RWPE2 (cell line): ENCODE data around the gene EPN2.
"Not testable (repeated sequence)": the region's sequence is repeated elsewhere in the genome, so short reads cannot be mapped to it uniquely, and the experiment has no call there.

Experiments
- ATAC-seq: fragments of 200-7000 bp; cut with Tn5 transposase; 3 replicates; pipeline ENCODE4 v1.9.1; 2021; ENCODE audit warnings: low read depth
- DNase-seq: peaks from one replicate; pipeline ENCODE4 v3.0.0-alpha.2; 2020; ENCODE audit warnings: low spot score
- H3K27ac ChIP-seq: fragments of 450-650 bp; 2 replicates; pipeline ENCODE4 v1.5.1; 2017; ENCODE audit warnings: mild to moderate bottlenecking; ENCODE audit not compliant: poor library complexity, severe bottlenecking
- H3K27me3 ChIP-seq: fragments of 250-450 bp; sonication (Bioruptor Pico); 2 replicates; pipeline ENCODE4 v1.5.1; 2021; ENCODE audit warnings: mild to moderate bottlenecking, moderate library complexity; ENCODE audit not compliant: insufficient read depth, poor library complexity, severe bottlenecking
- H3K36me3 ChIP-seq: fragments of 250-450 bp; sonication (Bioruptor Pico); 2 replicates; pipeline ENCODE4 v1.5.1; 2020; ENCODE audit warnings: low read depth, mild to moderate bottlenecking, moderate library complexity
- H3K4me1 ChIP-seq: fragments of 250-450 bp; sonication (Bioruptor Pico); 2 replicates; pipeline ENCODE4 v1.5.1; 2021; ENCODE audit warnings: mild to moderate bottlenecking, moderate library complexity; ENCODE audit not compliant: insufficient read depth, poor library complexity, severe bottlenecking
- H3K4me3 ChIP-seq: fragments of 250-450 bp; sonication (Bioruptor Pico); 2 replicates; pipeline ENCODE4 v1.5.1; 2021; ENCODE audit warnings: mild to moderate bottlenecking, moderate library complexity; ENCODE audit not compliant: severe bottlenecking
- H3K9me3 ChIP-seq: fragments of 250-450 bp; sonication (Bioruptor Pico); 2 replicates; pipeline ENCODE4 v1.5.1; 2021; ENCODE audit warnings: mild to moderate bottlenecking, moderate library complexity; ENCODE audit not compliant: severe bottlenecking
- TF ChIP-seq, protein P1 (sequence below): fragments of 450-650 bp; IDR thresholded peaks from one replicate; pipeline ENCODE4 v1.5.1; 2017; ENCODE audit warnings: mild to moderate bottlenecking, moderate library complexity; ENCODE audit not compliant: poor library complexity, severe bottlenecking

EPN2 gene

DNA sequence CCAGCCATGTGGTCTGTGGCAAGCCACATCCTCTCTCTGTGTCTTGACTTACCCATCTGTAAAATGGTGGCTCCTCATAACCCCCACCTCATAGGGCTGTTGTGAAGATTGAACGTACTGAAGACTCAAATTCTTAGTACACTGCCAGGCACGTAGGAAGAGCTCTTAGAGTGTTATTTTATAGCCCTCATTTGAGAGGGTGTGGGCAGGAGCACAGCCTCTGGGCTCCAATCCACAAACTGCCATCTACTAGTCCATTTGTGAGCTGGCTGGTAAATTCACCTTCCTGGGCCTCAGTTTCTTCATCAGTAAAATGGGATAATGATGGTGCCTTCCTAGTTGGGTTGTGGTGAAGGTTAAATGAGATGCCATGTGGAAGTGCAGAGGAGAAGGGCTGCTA lies 18.3 kb upstream of the EPN2 start:
- H3K9me3 ChIP-seq, ATAC-seq, DNase-seq, H3K27ac ChIP-seq, H3K27me3 ChIP-seq, H3K4me1 ChIP-seq, H3K36me3 ChIP-seq, H3K4me3 ChIP-seq: not testable (repeated sequence)

DNA sequence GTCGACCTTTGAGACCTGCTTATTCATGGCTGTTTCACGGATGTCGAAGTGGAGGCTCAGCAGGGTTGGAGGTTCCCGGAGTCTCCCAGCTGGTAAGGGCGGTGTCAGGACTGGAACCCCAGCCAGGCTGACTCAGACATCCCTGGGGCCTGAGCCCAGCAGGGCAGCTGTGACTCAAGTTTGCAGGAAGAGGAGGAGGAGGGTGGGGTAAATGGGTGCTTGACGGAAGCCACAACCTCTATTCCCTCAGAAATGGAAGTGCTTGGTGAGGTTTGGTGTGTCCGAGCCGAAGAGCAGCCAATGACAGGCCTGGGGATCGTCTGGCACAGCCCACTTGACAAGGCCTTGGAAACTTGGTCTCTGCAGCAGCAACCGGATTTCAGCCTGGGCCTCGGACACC lies 17.8 kb upstream of the EPN2 start:
- H3K4me3 ChIP-seq, H3K4me1 ChIP-seq, H3K36me3 ChIP-seq, H3K27me3 ChIP-seq, H3K27ac ChIP-seq, H3K9me3 ChIP-seq, DNase-seq: not testable (repeated sequence)
- ATAC-seq: peak; percentile 67

DNA sequence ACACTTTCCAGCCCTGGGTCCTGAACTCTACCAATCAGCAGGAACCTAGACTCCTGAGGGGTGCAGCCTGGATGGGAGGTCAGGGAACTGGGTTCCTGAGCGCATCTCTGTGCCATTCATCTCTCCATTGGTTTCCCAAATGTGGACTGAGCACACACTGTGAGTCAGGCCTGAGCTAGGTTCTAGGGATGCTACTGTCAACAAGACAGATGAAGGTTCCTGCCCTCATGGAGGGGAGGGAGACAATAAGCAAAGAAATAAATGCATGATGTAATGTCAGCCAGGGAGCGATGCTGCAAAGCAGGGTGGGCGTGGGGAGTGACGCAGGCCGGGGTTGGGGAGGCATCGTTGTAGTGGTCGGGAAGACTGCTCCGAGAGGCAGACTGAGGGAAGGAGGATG lies 17.0 kb upstream of the EPN2 start:
- H3K36me3 ChIP-seq, DNase-seq, H3K27ac ChIP-seq, H3K4me3 ChIP-seq, H3K9me3 ChIP-seq, ATAC-seq, H3K27me3 ChIP-seq, H3K4me1 ChIP-seq: not testable (repeated sequence)

DNA sequence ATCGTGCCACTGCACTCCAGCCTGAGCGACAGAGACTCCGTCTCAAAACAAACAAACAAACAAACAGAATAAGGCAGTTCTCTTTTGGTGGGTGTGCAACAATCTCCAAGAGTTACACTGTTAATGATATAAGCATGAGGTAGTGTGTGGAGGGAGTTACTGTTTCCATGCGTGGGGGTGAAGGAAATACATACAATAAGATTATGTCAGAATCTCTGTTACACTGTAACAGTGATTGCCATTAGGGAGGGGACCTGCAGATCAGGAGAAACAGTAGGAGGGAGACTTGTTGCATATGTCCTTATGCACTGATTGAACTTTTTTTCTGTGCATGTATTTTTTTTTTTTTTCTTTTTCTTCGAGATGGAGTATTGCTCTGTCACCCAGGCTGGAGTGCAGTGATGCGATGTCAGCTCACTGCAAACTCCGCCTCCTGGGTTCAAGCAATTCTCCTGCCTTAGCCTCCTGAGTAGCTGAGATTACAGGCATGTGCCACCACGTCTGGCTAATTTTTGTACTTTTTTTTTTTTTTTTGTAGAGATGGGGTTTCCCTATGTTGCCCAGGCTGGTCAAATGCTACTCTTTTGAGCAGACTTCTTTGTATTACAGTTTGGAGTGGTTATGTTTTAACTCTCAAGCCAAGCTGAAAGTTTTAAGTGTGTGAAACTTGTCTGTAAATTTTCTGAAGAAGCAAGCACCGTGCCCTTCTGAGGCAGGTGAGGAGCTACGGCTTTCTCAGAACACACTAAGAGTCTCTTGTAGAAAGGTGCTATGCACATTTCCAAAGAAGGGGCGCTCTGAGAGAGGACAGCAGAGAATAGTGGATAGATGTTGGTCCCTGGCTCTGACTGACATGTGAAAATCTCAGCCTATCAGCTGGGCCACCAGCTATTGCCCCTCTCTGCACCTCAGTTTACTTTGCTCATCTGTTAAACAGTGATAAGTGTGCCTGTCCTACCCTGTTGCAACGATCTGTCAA lies 10.3 kb upstream of the EPN2 start:
- H3K27me3 ChIP-seq, H3K9me3 ChIP-seq, H3K27ac ChIP-seq, H3K4me1 ChIP-seq, H3K36me3 ChIP-seq, ATAC-seq, DNase-seq, H3K4me3 ChIP-seq: not testable (repeated sequence)

DNA sequence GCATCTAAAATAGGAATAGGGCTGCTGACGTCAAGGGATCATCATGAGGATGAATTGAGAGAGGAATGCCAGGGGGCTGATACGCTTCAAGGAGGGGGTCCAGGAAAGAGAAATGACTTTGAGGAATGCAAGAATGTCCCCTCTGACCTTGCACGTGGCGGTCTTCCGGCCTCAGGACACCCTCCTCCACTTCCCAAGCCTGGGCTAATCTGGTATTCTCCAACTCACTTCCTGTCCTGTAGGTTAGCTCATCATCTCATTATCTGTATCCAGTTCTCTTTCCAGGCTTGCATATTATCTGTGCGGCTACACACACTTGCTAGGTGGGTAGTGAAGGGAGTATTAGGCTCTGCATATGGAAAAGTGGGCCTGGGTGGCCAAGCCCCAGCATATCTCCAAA lies 2.5 kb upstream of the EPN2 start:
- not testable (repeated sequence) for ATAC-seq, H3K9me3 ChIP-seq, H3K27me3 ChIP-seq, DNase-seq, H3K4me1 ChIP-seq, H3K36me3 ChIP-seq, H3K4me3 ChIP-seq, H3K27ac ChIP-seq

DNA sequence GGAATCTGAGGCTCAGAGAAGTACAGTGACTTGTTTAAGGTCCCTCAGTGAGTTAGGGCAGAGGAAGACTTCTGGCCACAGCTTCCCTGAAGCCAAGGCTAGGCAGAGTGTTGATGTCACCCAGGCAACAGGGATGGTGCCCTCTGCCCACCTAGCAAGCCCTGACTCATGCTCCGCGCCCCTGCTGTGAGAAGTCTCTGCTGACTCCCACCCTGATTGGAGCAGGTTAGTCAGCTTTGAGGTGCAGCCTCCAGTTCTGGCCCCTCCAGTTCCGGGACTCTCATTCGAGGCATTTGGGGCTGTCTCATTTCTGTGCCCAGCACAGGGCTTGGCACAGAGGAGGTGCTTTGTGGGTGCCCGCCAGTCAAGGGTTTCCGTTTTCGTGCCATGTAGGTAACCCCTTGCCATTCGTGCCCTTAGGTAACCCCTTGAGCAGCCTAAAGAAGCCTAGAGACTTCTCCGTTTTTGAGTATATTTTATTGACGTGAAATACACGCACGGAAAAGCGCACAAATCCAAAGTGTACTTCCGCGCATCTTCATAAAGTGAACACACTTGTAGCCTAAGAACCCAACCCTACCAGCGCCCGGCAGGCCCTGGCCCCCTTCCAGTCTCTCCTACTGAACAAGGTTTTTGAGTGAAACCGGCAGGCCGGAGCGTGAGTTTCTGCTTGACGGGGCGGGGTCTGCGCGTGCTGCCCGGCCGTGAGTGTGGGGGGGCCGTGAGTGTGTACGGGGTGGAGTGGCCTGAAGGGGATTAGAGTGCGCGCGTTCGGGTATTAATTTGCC lies 621 bp upstream of the EPN2 start:
- peaks cover 17% of the 10 kb centered on the region for H3K36me3 ChIP-seq
- peak overlapping the region; percentile 59 for H3K27ac ChIP-seq
- H3K4me3 ChIP-seq, H3K9me3 ChIP-seq, H3K4me1 ChIP-seq, H3K27me3 ChIP-seq, DNase-seq: not testable (repeated sequence)
- ATAC-seq: peak; percentile 66

DNA sequence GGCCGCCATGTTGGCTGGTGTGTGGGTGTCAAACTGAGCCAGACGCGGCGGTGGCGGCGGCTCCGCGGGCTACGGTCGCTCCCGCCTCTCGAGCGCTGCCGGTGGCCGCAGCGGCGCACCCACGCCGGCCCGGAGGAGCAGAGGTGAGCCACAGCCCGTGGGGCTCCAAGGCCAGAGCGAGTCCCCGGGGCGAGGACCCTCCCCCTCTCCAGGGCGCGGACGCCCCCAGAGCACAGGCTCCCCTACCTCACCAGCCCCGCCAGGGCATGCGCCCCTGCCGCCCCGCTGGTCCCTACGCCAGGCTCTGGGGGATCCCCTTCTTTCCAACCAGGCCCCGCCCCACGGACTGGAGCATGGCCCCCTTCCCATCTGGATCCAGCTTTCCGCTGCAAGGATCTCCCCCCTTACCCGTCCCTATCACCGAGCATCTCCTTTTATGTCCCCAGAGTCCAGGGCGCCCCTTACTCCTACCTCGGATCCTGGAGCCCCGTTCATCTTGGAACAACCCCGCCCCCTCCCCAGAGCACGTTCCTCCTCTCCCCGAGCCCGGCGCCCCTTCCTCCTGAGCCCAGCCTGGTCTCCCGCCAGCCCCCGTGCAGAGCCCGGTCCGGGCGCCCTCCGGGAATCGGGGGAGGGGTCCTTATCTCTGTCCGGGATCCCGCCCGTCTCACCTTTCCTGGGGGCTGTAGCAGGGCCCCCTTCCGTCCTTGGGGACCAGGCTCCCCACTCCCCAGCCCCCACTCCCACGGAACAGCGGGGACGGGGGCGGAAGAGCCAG lies 412 bp downstream of the EPN2 start:
- H3K36me3 ChIP-seq: peaks cover 17% of the 10 kb centered on the region
- TF ChIP-seq, protein P1, sequence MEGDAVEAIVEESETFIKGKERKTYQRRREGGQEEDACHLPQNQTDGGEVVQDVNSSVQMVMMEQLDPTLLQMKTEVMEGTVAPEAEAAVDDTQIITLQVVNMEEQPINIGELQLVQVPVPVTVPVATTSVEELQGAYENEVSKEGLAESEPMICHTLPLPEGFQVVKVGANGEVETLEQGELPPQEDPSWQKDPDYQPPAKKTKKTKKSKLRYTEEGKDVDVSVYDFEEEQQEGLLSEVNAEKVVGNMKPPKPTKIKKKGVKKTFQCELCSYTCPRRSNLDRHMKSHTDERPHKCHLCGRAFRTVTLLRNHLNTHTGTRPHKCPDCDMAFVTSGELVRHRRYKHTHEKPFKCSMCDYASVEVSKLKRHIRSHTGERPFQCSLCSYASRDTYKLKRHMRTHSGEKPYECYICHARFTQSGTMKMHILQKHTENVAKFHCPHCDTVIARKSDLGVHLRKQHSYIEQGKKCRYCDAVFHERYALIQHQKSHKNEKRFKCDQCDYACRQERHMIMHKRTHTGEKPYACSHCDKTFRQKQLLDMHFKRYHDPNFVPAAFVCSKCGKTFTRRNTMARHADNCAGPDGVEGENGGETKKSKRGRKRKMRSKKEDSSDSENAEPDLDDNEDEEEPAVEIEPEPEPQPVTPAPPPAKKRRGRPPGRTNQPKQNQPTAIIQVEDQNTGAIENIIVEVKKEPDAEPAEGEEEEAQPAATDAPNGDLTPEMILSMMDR: no peak
- peak; percentile 45 for ATAC-seq
- H3K4me3 ChIP-seq: peak overlapping the region; percentile 100
- H3K4me1 ChIP-seq: peaks cover 14% of the 10 kb centered on the region
- H3K27me3 ChIP-seq: no peaks in the 10 kb centered on the region
- peak overlapping the region; percentile 59 for H3K27ac ChIP-seq
- H3K9me3 ChIP-seq: no peaks in the 10 kb centered on the region
- no peak for DNase-seq
